GM12875 (cell line): ENCODE measurements around the gene IL15.
"Not testable (repeated sequence)": the region's sequence is repeated elsewhere in the genome, so short reads cannot be mapped to it uniquely, and the experiment has no call there.

Experiments used
- H3K4me3 ChIP-seq: one replicate; pipeline ENCODE4 v1.5.1; 2011; ENCODE audit warnings: low read depth, low read length, control low read depth
- CTCF ChIP-seq: IDR thresholded peaks from 2 replicates; pipeline ENCODE4 v1.5.1; 2011; ENCODE audit warnings: low read depth, mild to moderate bottlenecking, control low read depth, inconsistent platforms, low read length, moderate library complexity, borderline replicate concordance; ENCODE audit not compliant: insufficient read depth

IL15 gene

GRCh38 chr4:141680060-141680459, 43.7 kb downstream of the IL15 start:
- H3K4me3 ChIP-seq, result no peak overlapping the region
- TF ChIP-seq CTCF, result no peak

- H3K4me3 ChIP-seq, result no peak overlapping the region
- TF ChIP-seq CTCF, result no peak
Observed at GRCh38 chr4:141684785-141685184, 48.4 kb downstream of the IL15 start.

DNA sequence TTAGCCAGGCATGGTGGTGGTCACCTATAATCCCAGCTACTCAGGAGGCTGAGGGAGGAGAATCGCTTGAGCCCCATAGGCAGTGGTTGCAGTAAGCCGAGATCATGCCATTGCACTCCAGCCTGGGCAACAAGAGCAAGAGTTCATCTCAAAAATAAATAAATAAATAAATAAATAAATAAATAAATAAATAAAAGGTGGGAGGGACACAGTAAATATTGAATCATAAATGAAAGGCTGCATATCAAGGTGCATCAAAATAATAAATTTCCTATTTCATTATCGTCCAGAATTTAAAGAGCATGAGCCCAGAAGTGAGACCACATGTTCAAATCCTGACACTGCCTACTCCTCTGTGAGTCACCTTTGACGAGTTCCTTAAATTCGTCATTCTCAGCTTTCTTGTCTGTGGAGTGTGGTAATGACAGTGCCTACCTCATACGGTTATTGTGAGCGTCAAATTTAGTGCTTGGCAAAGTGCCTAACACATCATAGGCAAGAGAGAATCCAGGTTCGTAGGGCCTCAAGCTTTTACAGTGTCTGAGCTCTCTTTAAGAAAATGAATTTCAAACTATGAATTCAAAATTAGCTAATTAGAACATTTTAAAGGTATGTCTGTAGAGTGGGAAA, 49.9 kb downstream of the IL15 start:
- TF ChIP-seq CTCF, result no peak
- no peak overlapping the region for H3K4me3 ChIP-seq

- TF ChIP-seq CTCF, result no peak
- no peak overlapping the region for H3K4me3 ChIP-seq
Observed at GRCh38 chr4:141686879-141687278, 50.5 kb downstream of the IL15 start.

GRCh38 chr4:141689726-141690296, 53.4 kb downstream of the IL15 start:
- H3K4me3 ChIP-seq, result not testable (repeated sequence)

- H3K4me3 ChIP-seq, result not testable (repeated sequence)
Observed at GRCh38 chr4:141691247-141691646, 54.9 kb downstream of the IL15 start.

- TF ChIP-seq CTCF, result no peak
- H3K4me3 ChIP-seq, result no peak overlapping the region
Observed at GRCh38 chr4:141692081-141692480, 55.7 kb downstream of the IL15 start.

- TF ChIP-seq CTCF, result no peak
- H3K4me3 ChIP-seq, result no peak overlapping the region
Observed at GRCh38 chr4:141697116-141697515, 60.7 kb downstream of the IL15 start.
